ENCODE results near the gene SCCPDH.

- TF ChIP-seq GATA2 (IDR thresholded peaks at IDR 0.05; ENCODE audit: low read depth, low read length) (no peak), GATA3 (IDR thresholded peaks at IDR 0.05; ENCODE audit: low read depth, low read length) (no peak)
Observed at GRCh38 chr1:246784621-246785493, 60.6 kb downstream of the SCCPDH start.
